Spleen (tissue), 7 donors: Measurements from ENCODE around the gene TDP2.

Experiments used
- CTCF ChIP-seq, 11 experiments: fragments of 200-600 bp in 7 of 11; fragments of 450-650 bp in 4 of 11; sonication (generic) in 4 of 11; IDR thresholded peaks in 8 of 11; conservative IDR thresholded peaks in 3 of 11; 1 replicate in 7 of 11; 2 replicates in 4 of 11; pipeline versions ENCODE4 v1.4.0 to v1.8.0; 2016 to 2021; ENCODE audit warnings: antibody characterized with exemption in 11 of 11, inconsistent platforms in 4 of 11, mild to moderate bottlenecking in 1 of 11
- POLR2A ChIP-seq, 3 donors: fragments of 450-650 bp; IDR thresholded peaks; one replicate each; pipeline ENCODE4 v1.5.1; 2017; ENCODE audit warnings: antibody characterized with exemption in 3 of 3, mild to moderate bottlenecking in 1 of 3
- donor health status: DM: no; HTN: no; CAD: no; lungs with moderate emphysema.
- donor health status: DM: no; HTN: no; CAD: no.
- donor health status: DM: no; HTN: no; CAD: no.

GRCh38 chr6:24666641-24667377, at the start of gene TDP2, which contains the start of gene ACOT13:
- TF ChIP-seq CTCF (IDR thresholded peaks at IDR 0.05 in 8 of 11, conservative IDR thresholded peaks at IDR 0.05 in 3 of 11) = peak; percentile 38 to 77 (median 57)
- peak in 2 of 3 donors; percentile 54 to 87 for TF ChIP-seq POLR2A (IDR thresholded peaks at IDR 0.05)
